HepG2 (cell line): Measurements from ENCODE around the gene GKN1. TPM values are rescaled to one million over a fixed set of nuclear protein-coding genes. Genes with fewer than 3 reads are reported as not detected.
A peak's percentile ranks its signal among the peaks of the same experiment; 100 is the strongest.

ENCODE experiments used
- CSRNP1 ChIP-seq: sonication (generic); formaldehyde crosslinking; IDR thresholded peaks from 2 replicates; pipeline ENCODE4 v1.8.1; 2023; ENCODE audit warnings: mild to moderate bottlenecking, missing genetic modification reagents
- GATAD2A ChIP-seq: IDR thresholded peaks from 2 replicates; pipeline ENCODE4 v1.6.1; 2016
- GMEB2 ChIP-seq: IDR thresholded peaks from 2 replicates; pipeline ENCODE4 v1.6.1; 2016; ENCODE audit warnings: missing biosample characterization, missing genetic modification reagents, low read depth
- HNRNPH1 ChIP-seq: fragments of 200-400 bp; formaldehyde crosslinking; optimal IDR thresholded peaks from 2 replicates; pipeline ENCODE3; 2017; ENCODE audit warnings: mild to moderate bottlenecking, low read depth, low read length
- MATR3 ChIP-seq: sonication (generic); formaldehyde crosslinking; IDR thresholded peaks from 2 replicates; pipeline ENCODE4 v1.4.0; 2020; ENCODE audit warnings: missing genetic modification reagents
- REPIN1 ChIP-seq: sonication (generic); formaldehyde crosslinking; IDR thresholded peaks from 2 replicates; pipeline ENCODE4 v1.8.0; 2022; ENCODE audit warnings: missing genetic modification reagents, low read depth, mild to moderate bottlenecking, borderline replicate concordance
- SALL1 ChIP-seq: sonication (generic); formaldehyde crosslinking; IDR thresholded peaks from 2 replicates; pipeline ENCODE4 v1.8.0; 2022; ENCODE audit warnings: mild to moderate bottlenecking, missing genetic modification reagents
- ZNF326 ChIP-seq: sonication (generic); formaldehyde crosslinking; IDR thresholded peaks from 2 replicates; pipeline ENCODE4 v1.4.0; 2020; ENCODE audit warnings: missing genetic modification reagents, borderline replicate concordance
- ZNF407 ChIP-seq: sonication (generic); formaldehyde crosslinking; IDR thresholded peaks from one replicate; pipeline ENCODE4 v1.5.1; 2020; ENCODE audit warnings: mild to moderate bottlenecking, missing genetic modification reagents; ENCODE audit errors: not compliant biosample characterization
- ZNF414 ChIP-seq: sonication (generic); formaldehyde crosslinking; IDR thresholded peaks from 2 replicates; pipeline ENCODE4 v1.5.0; 2020; ENCODE audit warnings: missing genetic modification reagents
- ZNF484 ChIP-seq: sonication (generic); formaldehyde crosslinking; IDR thresholded peaks from 2 replicates; pipeline ENCODE4 v1.5.1; 2020; ENCODE audit warnings: mild to moderate bottlenecking, low read depth, missing genetic modification reagents, borderline replicate concordance
- ZNF629 ChIP-seq: sonication (generic); formaldehyde crosslinking; conservative IDR thresholded peaks from 2 replicates; pipeline ENCODE4 v1.5.0; 2020; ENCODE audit warnings: missing genetic modification reagents
- polyA plus RNA-seq, 8 experiments: library from polyadenylated mRNA; depleted of rRNA in 3 of 8; stranded (reverse) in 7 of 8; unstranded in 1 of 8; fragments of >200 nt; fragmentation: Illumina TruSeq in 4 of 8; extraction: Trizol in 4 of 8; gene quantifications; 2 replicates each; pipeline versions ENCODE4 v1.2.1 to v1.2.3, GENCODE V29; 2011 to 2016; ENCODE audit warnings: low read depth in 4 of 8, missing spikeins in 1 of 8, mixed read lengths in 1 of 8; ENCODE audit not compliant: insufficient read depth in 1 of 8
- total RNA-seq, 5 experiments: library from RNA; depleted of rRNA; stranded (reverse); fragments of >200 nt; fragmentation: Illumina TruSeq; extraction: Trizol; gene quantifications; 2 replicates each; pipeline ENCODE4 v1.2.3, GENCODE V29; 2016; ENCODE audit warnings: low read depth in 1 of 5

The GKN1 gene
- total and polyA plus RNA-seq, 2 of the 13 experiments (the other 11 are each of a cell fraction or from before 2014, with no cell fraction given): not detected

GRCh38 chr2:68961380-68961779 is 13.1 kb upstream of the GKN1 start (continued):
- no peak for TF ChIP-seq ZNF407 (CRISPR knock-in tag)
- no peak for TF ChIP-seq CSRNP1 (CRISPR knock-in tag)
- TF ChIP-seq ZNF629: 0 out of 2 replicates have a peak, but pooled peaks have one; percentile 12
- no peak for TF ChIP-seq REPIN1 (CRISPR knock-in tag)
- no peak for TF ChIP-seq HNRNPH1
- TF ChIP-seq GATAD2A (CRISPR knock-in tag): peak; percentile 53
- TF ChIP-seq ZNF484 (CRISPR knock-in tag): no peak
- no peak for TF ChIP-seq ZNF326 (CRISPR knock-in tag)
- no peak for TF ChIP-seq GMEB2
- no peak for TF ChIP-seq MATR3 (CRISPR knock-in tag)
- no peak for TF ChIP-seq ZNF414
- peak; percentile 58 for TF ChIP-seq SALL1 (CRISPR knock-in tag)
